H1 (cell line): ENCODE data around the gene CSNK1A1. TPM values are rescaled to one million over a fixed set of nuclear protein-coding genes. Genes with fewer than 3 reads are reported as not detected.

Source experiments
- CTCF ChIA-PET: fragments of 300-600 bp; sonication (Branson Sonifier 250); formaldehyde crosslinking; loops from one replicate; lab custom pipeline; 2021; ENCODE audit not compliant: partially characterized antibody; lab: Charles Lee
- POLR2A ChIA-PET: fragments of 300-600 bp; sonication (Branson Sonifier 250); formaldehyde crosslinking; loops from one replicate; lab custom pipeline; 2021; ENCODE audit warnings: inconsistent platforms; ENCODE audit not compliant: partially characterized antibody; lab: Charles Lee
- DNase-seq, 2 experiments: peaks; one replicate each; pipeline versions ENCODE4 v3.0.0 to v3.0.0-alpha.2; 2010 to 2022; ENCODE audit warnings: low spot score in 2 of 2, low read depth in 1 of 2, mixed read lengths in 1 of 2
- FAIRE-seq: peaks from 2 replicates; lab custom pipeline; 2011; peaks lifted over from hg19 to GRCh38; lab: Jason Lieb, UNC
- H2AFZ ChIP-seq: 2 replicates; pipeline ENCODE4 v1.8.1; 2012; ENCODE audit warnings: low read length, inconsistent platforms
- H2AK5ac ChIP-seq: 2 replicates; pipeline ENCODE4 v1.6.1; 2013; ENCODE audit warnings: low read depth, low read length
- H2BK120ac ChIP-seq: replicated peaks from 2 replicates; pipeline ENCODE3; 2013; ENCODE audit warnings: low read depth, low read length, inconsistent platforms
- H2BK12ac ChIP-seq: 2 replicates; pipeline ENCODE4 v1.6.1; 2013; ENCODE audit warnings: low read depth, low read length
- H2BK15ac ChIP-seq: 2 replicates; pipeline ENCODE4 v1.6.1; 2013; ENCODE audit warnings: low read length
- H2BK20ac ChIP-seq: 2 replicates; pipeline ENCODE4 v1.6.1; 2013; ENCODE audit warnings: low read length
- H2BK5ac ChIP-seq: 2 replicates; pipeline ENCODE4 v1.6.1; 2013; ENCODE audit warnings: low read depth, low read length
- H3K14ac ChIP-seq: 2 replicates; pipeline ENCODE4 v1.6.1; 2013; ENCODE audit warnings: inconsistent platforms; ENCODE audit not compliant: insufficient read length
- H3K18ac ChIP-seq: 2 replicates; pipeline ENCODE4 v1.6.1; 2013; ENCODE audit warnings: low read length; ENCODE audit errors: extremely low read depth
- H3K23ac ChIP-seq: 2 replicates; pipeline ENCODE4 v1.6.1; 2013; ENCODE audit warnings: inconsistent platforms; ENCODE audit not compliant: insufficient read length
- H3K23me2 ChIP-seq: 2 replicates; pipeline ENCODE4 v1.6.1; 2013; ENCODE audit warnings: low read depth, low read length
- H3K27ac ChIP-seq: 2 replicates; pipeline ENCODE4 v1.6.1; 2011; ENCODE audit warnings: low read depth, low read length, inconsistent platforms
- H3K27me3 ChIP-seq, 4 experiments: replicated peaks in 1 of 4; 1 replicate in 1 of 4; 2 replicates in 3 of 4; pipeline versions ENCODE4 v1.6.1 to v1.8.1; 2011 to 2013; ENCODE audit warnings: low read length in 3 of 4, mild to moderate bottlenecking in 3 of 4, inconsistent platforms in 2 of 4, mixed read lengths in 2 of 4, moderate library complexity in 1 of 4; ENCODE audit not compliant: control insufficient read depth in 3 of 4, insufficient read depth in 3 of 4; ENCODE audit errors: extremely low read depth in 1 of 4
- H3K36me3 ChIP-seq, 4 experiments: 2 replicates each; pipeline versions ENCODE4 v1.6.1 to v1.8.1; 2011 to 2013; ENCODE audit warnings: mild to moderate bottlenecking in 4 of 4, low read length in 3 of 4, moderate library complexity in 2 of 4, control low read depth in 1 of 4, inconsistent platforms in 1 of 4; ENCODE audit not compliant: insufficient read depth in 4 of 4, control insufficient read depth in 2 of 4
- H3K4ac ChIP-seq: replicated peaks from 2 replicates; pipeline ENCODE3; 2013; ENCODE audit warnings: low read length, low read depth, mixed read lengths, inconsistent platforms; ENCODE audit not compliant: insufficient read length
- H3K4me1 ChIP-seq, 4 experiments: replicated peaks in 1 of 4; 1 replicate in 1 of 4; 2 replicates in 3 of 4; pipeline versions ENCODE4 v1.6.1 to v1.8.1; 2011 to 2013; ENCODE audit warnings: low read length in 3 of 4, inconsistent platforms in 2 of 4, mixed read lengths in 1 of 4; ENCODE audit not compliant: insufficient read depth in 4 of 4, control insufficient read depth in 3 of 4
- H3K4me2 ChIP-seq, 2 experiments: 2 replicates each; pipeline versions ENCODE4 v1.6.1 to v1.8.1; 2011 to 2013; ENCODE audit warnings: low read depth in 2 of 2, low read length in 2 of 2, control low read depth in 1 of 2, inconsistent platforms in 1 of 2, mild to moderate bottlenecking in 1 of 2; ENCODE audit not compliant: insufficient read depth in 1 of 2
- H3K4me3 ChIP-seq, 4 experiments: fragments of 200-600, 300-600 bp in 1 of 4; sonication (generic), shearing (Covaris generic), sonication (Bioruptor Twin) in 1 of 4; 2 replicates each; pipeline versions ENCODE4 v1.5.1 to v1.8.1; 2011 to 2016; ENCODE audit warnings: low read length in 4 of 4, low read depth in 3 of 4, control low read depth in 2 of 4, inconsistent platforms in 2 of 4, mild to moderate bottlenecking in 2 of 4, mixed read lengths in 1 of 4, moderate library complexity in 1 of 4; ENCODE audit not compliant: insufficient read depth in 2 of 4; ENCODE audit errors: extremely low read depth in 1 of 4
- H3K56ac ChIP-seq: replicated peaks from 2 replicates; pipeline ENCODE3; 2013; ENCODE audit warnings: low read depth, mild to moderate bottlenecking, mixed read lengths, low read length, inconsistent platforms; ENCODE audit not compliant: insufficient read length
- H3K79me1 ChIP-seq: 2 replicates; pipeline ENCODE4 v1.6.1; 2013; ENCODE audit warnings: low read depth, low read length, control low read depth
- H3K79me2 ChIP-seq, 2 experiments: 2 replicates each; pipeline versions ENCODE4 v1.6.1 to v1.8.1; 2012 to 2013; ENCODE audit warnings: low read length in 2 of 2, mild to moderate bottlenecking in 2 of 2, inconsistent platforms in 1 of 2; ENCODE audit not compliant: insufficient read depth in 2 of 2, control insufficient read depth in 1 of 2
- H3K9ac ChIP-seq, 4 experiments: replicated peaks in 1 of 4; 1 replicate in 1 of 4; 2 replicates in 3 of 4; pipeline versions ENCODE4 v1.6.1 to v1.8.1; 2011 to 2013; ENCODE audit warnings: low read depth in 3 of 4, low read length in 3 of 4, control low read depth in 2 of 4, mild to moderate bottlenecking in 2 of 4, moderate library complexity in 2 of 4, inconsistent platforms in 1 of 4; ENCODE audit errors: extremely low read depth in 1 of 4
- H3K9me3 ChIP-seq, 2 experiments: 2 replicates each; pipeline versions ENCODE4 v1.6.1 to v1.8.1; 2012 to 2013; ENCODE audit warnings: mild to moderate bottlenecking in 2 of 2, moderate library complexity in 2 of 2, control low read depth in 1 of 2, inconsistent platforms in 1 of 2, low read depth in 1 of 2, low read length in 1 of 2, mixed read lengths in 1 of 2; ENCODE audit not compliant: insufficient read depth in 2 of 2
- H4K20me1 ChIP-seq, 2 experiments: replicated peaks in 1 of 2; 2 replicates each; pipeline versions ENCODE3 to v1.8.1; 2011 to 2013; ENCODE audit warnings: inconsistent platforms in 2 of 2, low read length in 2 of 2, mild to moderate bottlenecking in 1 of 2; ENCODE audit not compliant: insufficient read depth in 2 of 2, control insufficient read depth in 1 of 2
- H4K5ac ChIP-seq: 2 replicates; pipeline ENCODE4 v1.6.1; 2013; ENCODE audit warnings: low read length, low read depth, mixed read lengths, inconsistent platforms; ENCODE audit not compliant: insufficient read length
- H4K8ac ChIP-seq: 2 replicates; pipeline ENCODE4 v1.8.0; 2013; ENCODE audit warnings: mild to moderate bottlenecking, moderate library complexity, low read length, inconsistent platforms; ENCODE audit not compliant: insufficient read depth; ENCODE audit errors: extremely low read depth
- H4K91ac ChIP-seq: replicated peaks from 2 replicates; pipeline ENCODE3; 2013; ENCODE audit warnings: low read length, mixed read lengths, inconsistent platforms; ENCODE audit not compliant: insufficient read length
- POLR2A ChIP-seq, 2 experiments: IDR thresholded peaks; 1 replicate in 1 of 2; 2 replicates in 1 of 2; pipeline ENCODE4 v1.6.1; 2011; ENCODE audit warnings: low read depth in 2 of 2, low read length in 2 of 2, mild to moderate bottlenecking in 2 of 2; ENCODE audit errors: control extremely low read depth in 1 of 2
- POLR2AphosphoS5 ChIP-seq: IDR thresholded peaks from 2 replicates; pipeline ENCODE4 v1.6.1; 2011; ENCODE audit warnings: low read depth, low read length
- RBBP5 ChIP-seq: IDR thresholded peaks from 2 replicates; pipeline ENCODE4 v1.7.1; 2012; ENCODE audit warnings: low read depth, mild to moderate bottlenecking, inconsistent platforms, low read length, moderate library complexity, borderline replicate concordance
- WGBS, 2 experiments: shearing (Covaris generic) in 1 of 2; methylation state at CpG; one replicate each; pipeline versions ENCODE4 v1.1.6 to v1.1.7; 2013 to 2015; ENCODE audit warnings: low lambda C conversion rate in 2 of 2, mixed read lengths in 2 of 2, inconsistent platforms in 1 of 2, low coverage in 1 of 2, missing lambda C conversion rate in 1 of 2; ENCODE audit not compliant: insufficient replicate concordance in 2 of 2, insufficient coverage in 1 of 2, insufficient read length in 1 of 2; ENCODE audit errors: extremely low coverage in 1 of 2, missing lambda C conversion rate in 1 of 2; 5-methylcytosine and 5-hydroxymethylcytosine counted together
- polyA plus RNA-seq, 7 experiments: library from polyadenylated mRNA; depleted of rRNA in 3 of 7; stranded (reverse) in 5 of 7; unstranded in 2 of 7; fragments of >200 nt in 5 of 7; fragments of 200-250 nt in 2 of 7; gene quantifications; 1 replicate in 5 of 7; 2 replicates in 1 of 7; 4 replicates in 1 of 7; pipeline versions ENCODE4 v1.2.1 to v1.2.3, GENCODE V29; 2011 to 2013; ENCODE audit warnings: missing spikeins in 2 of 7, mixed read lengths in 2 of 7
- total RNA-seq: library from RNA; stranded (reverse); fragmentation: NEBNext Ultra II Directional; extraction: Animal tissue kit (Norgen Biotek cat#: 25700); gene quantifications from 2 replicates; pipeline ENCODE4 v1.2.1, GENCODE V29; 2021

The CSNK1A1 gene
- total and polyA plus RNA-seq, 2 of the 8 experiments (the other 6 are each of a cell fraction or from before 2014, with no cell fraction given) = 61.2 to 244 TPM

GRCh38 chr5:149490599-149491485 lies 60.4 kb downstream of the CSNK1A1 start:
- FAIRE-seq = no peak
- H4K20me1 ChIP-seq = no peaks in the 10 kb centered on the region
- no peak overlapping the region for H3K27ac ChIP-seq
- TF ChIP-seq RBBP5 = no peak
- TF ChIP-seq POLR2A (IDR thresholded peaks at IDR 0.05; ENCODE audit: control extremely low read depth in 1 of 2, low read depth in 2 of 2, low read length in 2 of 2) = peak; percentile 38 to 70
- TF ChIP-seq POLR2AphosphoS5 = peak; percentile 81

More at GRCh38 chr5:149490599-149491485, 60.4 kb downstream of the CSNK1A1 start:
- Histone ChIP-seq H3K9me3 (no peaks in the 10 kb centered on the region), H2BK20ac (no peak overlapping the region), H2AFZ (no peak overlapping the region), H2BK15ac (no peak overlapping the region), H3K4me1 (peaks cover 0 to 3% (median 0%) of the 10 kb centered on the region in 4 experiments; a peak in 2 of 7 replicates), H4K5ac (no peak overlapping the region), H2BK12ac (no peak overlapping the region), H2AK5ac (no peak overlapping the region), H3K23ac (no peak overlapping the region), H3K79me1 (no peaks in the 10 kb centered on the region), H4K8ac (no peak overlapping the region), H2BK120ac (no peak overlapping the region), H3K4me3 (no peak overlapping the region), H3K4me2 (no peak overlapping the region), H3K23me2 (no peaks in the 10 kb centered on the region), H3K4ac (no peak overlapping the region), H3K27me3 (peaks cover 0 to 1% (median 0%) of the 10 kb centered on the region in 4 experiments; a peak in 1 of 7 replicates), H3K9ac (no peak overlapping the region), H3K14ac (no peak overlapping the region), H3K18ac (no peak overlapping the region), H2BK5ac (no peak overlapping the region), H4K91ac (no peak overlapping the region), H3K79me2 (no peaks in the 10 kb centered on the region), H3K36me3 (peaks cover 0 to 22% (median 0%) of the 10 kb centered on the region in 4 experiments; a peak in 2 of 8 replicates), H3K56ac (no peak overlapping the region)
- ChIA-PET CTCF (interaction anchor here (0.6 to 1.2 kb wide), 3 partner anchors 43 to 402 kb away, joined by 3 to 4 read pairs (median 3); no protein-coding TSS in a partner anchor), POLR2A (interaction anchor here (0.6 to 5.2 kb wide), 15 partner anchors 9 to 117 kb away, joined by 3 to 38 read pairs (median 5); partner anchors contain the start of gene CSNK1A1)
- peak in 1 of 2 experiments; percentile 45 for DNase-seq
- 90% methylated on average over 6 of the region's 6 CpGs; no CpG with 5 or more reads in 1 of the 2 experiments for WGBS, 2 experiments
